Stromal cell of bone marrow (primary cell): ENCODE results near the gene NAMPT.

Experiments
- DNase-seq: peaks from one replicate; pipeline ENCODE4 v3.0.0-alpha.2; 2012; ENCODE audit warnings: low read depth

Gene NAMPT

DNA sequence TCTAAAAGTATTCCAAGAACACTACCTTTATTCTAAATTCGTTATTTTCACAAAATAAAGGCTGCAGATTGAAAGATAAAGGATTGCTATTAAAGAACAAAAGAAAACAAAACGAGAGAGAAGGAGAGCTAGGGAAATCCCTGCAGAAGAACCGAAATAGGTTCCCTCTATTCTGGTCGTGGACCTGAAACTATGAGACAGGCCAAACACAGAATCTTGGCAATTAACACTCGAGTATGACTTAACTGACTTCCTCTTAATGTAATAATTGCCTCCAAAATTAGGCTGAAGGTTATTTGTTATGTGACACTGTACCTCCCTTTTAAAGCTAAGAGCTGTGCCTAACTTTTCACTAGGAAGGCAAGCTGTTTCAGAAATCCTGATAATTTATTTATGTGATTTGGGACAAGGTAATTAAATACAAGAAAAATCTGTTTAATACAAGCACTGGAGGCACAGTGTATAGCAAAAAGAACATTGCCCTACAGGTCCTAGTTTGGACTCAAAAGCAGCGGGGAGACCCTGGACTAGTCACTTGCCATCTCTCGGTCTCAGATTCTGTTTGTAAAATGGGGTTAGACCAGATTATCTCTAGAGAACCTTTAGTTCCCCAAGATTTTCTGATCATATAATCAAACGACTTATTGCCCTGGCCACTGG, 11.6 kb downstream of the NAMPT start:
- no peak for DNase-seq

DNA sequence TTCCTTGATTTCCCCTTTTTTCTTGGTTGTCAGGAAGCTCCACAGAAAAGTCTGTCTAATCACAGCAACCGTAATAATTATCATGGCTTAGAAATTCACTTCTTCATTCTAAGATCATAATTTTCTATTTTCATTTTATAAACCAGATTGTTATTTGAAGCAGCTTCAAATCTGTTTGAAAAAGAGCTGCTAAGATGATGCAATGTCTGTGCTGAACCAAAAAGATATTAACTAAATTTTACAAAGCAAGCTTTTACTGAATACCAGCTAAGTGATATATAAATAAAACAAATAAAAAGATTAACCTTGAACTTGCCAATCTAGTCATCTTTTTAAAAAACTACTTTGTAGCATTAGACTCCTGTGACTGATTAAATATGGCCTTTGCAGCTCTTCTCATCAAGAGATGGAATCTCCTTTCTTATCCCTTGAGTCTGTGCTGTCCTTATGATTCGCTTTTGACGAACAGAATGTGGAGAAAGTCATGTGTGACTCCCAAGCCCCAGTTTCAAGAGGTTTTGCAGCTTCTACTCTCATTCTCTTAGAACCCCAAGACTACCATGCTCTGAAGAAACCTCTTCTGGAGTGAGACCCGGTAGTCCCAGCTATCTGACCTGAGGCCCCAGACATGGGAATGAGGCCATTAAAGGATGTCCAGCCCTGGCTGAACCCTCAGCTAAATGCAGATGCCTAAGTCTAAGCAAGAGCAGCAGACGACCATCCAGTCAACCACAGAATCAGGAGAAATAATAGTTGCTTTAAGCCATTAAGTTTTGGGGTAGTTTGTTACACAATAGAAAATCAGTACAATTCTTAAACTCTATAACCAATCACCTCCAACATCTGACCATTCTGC, 14.4 kb downstream of the NAMPT start:
- DNase-seq, result no peak

DNA sequence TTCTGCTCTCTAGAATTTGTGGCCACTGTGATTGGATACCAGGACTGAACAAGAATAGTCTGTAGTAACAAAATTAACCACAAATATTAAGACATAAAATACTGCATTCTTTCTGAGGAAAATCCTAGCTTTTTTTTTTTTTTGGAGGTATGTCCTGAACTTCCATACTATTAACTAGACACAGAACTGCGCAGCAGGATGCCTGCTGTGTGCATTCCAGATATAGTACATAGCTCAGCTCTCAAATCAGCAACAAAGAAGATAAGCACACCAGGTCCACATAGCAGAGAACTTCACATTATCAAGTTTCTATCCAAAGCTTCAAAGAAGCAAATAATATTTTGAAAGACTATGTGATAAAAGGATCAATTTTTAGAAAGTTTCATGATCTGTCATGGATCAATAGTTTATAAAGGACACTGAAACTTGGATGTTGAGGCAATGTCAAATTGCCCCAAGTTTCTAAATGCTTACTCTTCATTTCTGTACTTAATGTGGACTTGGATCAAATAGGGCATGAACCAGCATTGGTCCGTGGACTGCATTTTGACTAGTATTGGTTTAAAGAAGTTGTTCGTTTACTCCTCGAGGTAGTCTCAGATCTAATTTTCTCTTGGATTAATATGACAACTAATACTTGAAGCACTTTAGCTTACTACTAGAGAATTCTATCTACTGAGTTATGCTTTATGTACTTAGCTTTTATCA, 15.4 kb downstream of the NAMPT start:
- DNase-seq, result no peak

DNA sequence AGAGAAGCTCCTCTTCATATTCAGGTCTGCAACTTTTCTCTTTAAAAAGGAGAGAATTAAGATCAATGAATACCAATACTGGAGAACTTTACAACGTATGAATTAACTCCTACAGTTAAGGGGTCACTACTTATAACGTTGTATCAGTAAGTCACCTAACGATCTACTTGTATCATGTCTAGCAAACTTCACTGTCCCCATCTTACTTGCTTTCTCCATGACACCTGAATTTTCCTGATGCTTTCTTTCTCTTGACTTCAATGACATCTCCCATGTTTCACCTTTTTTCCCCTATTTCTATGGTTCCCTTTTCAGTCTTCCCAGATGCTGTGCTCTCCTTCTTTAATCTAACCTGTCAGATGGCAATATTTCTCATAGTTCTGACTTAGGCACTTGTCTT, 19.6 kb downstream of the NAMPT start:
- DNase-seq, result no peak

DNA sequence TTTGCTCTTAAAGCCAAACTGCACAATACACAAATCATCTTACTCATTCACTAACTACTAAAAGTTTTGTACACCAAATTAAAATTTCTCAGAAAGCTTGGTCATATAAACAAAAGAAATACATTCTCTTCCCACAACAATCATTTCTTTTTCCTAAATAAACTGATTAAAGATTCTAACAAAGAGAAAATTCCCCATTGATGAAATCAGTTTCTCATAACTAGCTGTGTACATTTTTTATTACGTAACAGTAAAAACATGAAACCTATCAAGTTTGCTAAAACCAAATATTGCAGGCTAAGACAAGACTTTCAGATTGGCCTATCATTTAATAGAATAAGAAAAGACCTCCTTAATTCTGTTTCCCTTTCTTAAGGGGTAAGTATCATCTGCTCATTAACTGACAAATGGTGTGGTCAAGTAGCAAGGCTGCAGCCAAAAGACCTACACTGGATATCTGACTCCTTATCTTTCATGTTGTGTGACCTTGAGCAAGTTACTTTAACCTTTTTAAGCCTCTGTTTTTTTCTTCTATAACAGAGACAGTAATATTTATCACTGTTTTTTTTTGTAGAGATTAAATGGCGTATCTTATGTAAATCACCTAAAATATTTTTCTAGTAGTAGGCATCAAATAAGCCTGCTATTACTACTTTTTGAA, 22.4 kb downstream of the NAMPT start:
- no peak for DNase-seq

DNA sequence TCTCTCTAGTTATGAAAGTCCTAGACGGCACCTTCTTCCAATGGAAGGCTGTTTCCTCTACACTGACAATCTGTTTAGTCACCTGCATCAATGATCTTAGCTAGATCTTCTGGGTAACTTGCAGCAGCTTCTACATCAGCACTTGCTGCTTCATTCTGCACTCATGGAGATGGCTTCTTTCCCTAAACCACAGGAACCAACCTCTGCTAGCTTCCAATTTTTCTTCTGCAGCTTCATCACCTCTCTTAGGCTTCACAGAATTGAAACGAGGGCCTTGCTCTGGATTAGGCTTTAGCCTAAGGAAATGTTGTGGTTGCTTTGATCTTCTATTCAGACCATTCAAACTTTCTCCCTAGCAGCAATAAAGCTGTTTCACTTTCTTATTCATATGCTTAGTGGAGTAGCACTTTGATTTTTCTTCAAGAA, 24.6 kb downstream of the NAMPT start:
- DNase-seq, result peak; percentile 34

DNA sequence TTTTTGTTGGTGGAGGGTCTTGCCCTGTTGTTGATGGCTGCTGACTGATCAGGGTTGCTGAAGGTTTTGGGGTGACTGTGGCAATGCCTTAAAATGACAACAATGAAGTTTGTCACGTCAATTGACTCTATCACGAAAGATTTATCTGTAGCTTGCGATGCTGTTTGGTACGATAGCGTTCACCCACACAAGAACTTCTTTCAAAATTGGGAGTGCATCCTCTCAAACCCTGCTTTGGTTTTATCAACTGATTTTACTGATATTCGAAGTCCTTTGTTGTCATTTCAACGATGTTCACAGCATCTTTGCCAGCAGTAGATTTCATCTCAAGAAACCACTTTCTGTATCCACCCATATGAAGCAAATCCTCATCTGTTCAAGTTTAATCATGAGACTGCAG, 26.0 kb downstream of the NAMPT start:
- DNase-seq, result no peak

DNA sequence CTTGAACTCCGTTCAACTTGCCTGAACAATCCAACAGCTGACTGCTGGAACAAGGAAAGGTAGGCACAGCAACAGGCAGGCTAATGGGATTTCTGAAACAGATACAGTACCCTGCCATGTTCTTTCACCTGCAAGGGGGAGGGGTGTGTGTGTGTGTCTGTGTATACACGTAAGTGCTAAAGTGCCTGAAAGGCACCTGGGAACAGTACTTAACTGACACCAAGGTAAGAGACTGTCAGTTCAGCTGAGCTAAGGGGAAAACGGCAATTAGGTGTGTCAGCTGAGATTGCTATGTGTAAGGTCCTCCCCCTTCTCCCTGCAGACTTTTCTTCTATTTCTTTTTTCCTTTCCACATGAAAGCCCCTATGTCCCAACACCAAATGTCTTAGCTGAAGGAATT, 27.0 kb downstream of the NAMPT start:
- no peak for DNase-seq

DNA sequence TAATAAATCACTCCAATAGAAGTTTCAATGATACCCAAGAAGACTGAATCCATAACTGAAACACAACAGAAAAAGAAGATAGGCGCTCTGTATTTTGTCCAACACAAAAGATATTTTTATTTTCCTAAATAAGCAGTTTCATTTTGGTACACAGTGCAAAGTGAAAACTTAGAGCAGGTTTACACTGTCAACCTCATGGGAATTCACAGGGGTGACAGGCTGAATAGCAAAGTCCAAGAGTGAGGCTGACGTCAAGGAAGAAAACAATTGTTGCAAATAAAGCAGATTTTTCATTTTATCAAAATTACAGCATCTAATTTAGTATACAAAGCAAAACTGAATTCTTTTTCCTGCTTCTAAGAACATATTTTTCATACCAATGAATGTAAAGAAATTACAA, 28.6 kb downstream of the NAMPT start:
- DNase-seq, result no peak

DNA sequence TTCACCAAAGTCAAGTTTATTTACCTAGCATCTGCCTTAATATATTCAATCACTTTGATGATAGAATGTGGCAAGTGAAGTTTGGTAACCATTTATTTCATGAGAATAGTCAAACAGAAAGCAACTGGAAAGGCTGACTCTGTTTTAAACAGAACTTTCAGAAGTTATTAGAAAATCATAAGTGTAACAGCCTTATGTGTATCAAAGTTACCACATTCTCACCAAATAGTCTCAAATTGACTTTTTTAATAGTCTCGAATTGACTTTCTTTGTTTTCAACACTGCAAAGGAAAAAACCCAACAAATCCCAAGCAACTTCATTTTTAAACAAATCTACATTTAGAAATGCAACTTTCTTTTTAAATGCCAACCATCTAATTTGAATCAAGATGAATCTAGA, 29.5 kb downstream of the NAMPT start:
- no peak for DNase-seq

DNA sequence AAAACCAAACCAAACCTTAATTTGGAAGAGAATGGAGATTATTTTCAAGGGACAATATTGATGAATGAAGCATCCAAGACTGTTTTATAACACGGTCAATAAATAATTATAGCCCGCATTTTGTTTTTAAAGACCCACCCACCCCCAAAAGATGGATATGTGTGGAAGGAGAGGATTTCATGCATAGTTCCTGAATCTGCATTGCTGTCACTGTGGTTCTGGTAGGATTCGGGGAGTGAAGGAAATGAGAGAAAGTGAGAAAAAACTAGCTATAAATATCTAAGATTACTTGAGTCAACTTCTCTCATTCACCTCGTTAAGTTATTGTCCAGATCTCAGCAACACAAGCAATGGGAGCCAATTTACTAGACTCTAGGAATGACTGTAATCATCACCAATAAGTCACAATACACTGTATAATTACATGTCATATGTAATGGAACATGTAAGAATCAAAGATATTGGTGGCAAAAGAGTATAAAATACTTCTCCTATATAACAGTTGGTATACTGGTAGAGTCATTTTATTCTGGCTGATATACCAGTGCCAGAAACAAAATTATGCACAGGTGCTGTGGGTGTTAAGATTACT, 30.2 kb downstream of the NAMPT start:
- DNase-seq, result no peak

DNA sequence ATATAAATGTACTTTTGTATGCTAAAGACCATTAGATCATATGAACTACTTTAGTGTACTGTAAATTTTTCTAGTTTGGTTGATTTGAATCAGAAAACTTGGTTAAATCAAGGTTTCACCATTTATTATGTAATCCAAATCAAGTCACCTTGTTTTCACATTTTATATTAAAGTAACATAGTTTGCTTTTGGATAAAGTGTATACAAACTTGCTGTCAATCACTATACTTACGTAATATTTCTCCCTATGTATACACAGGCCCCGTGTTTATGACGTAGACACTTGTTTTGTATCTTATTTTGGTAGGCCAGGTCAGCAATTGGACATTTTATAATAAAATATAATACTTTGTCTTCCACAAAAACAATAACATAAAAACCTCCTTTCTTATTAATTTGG, 32.2 kb downstream of the NAMPT start:
- no peak for DNase-seq

DNA sequence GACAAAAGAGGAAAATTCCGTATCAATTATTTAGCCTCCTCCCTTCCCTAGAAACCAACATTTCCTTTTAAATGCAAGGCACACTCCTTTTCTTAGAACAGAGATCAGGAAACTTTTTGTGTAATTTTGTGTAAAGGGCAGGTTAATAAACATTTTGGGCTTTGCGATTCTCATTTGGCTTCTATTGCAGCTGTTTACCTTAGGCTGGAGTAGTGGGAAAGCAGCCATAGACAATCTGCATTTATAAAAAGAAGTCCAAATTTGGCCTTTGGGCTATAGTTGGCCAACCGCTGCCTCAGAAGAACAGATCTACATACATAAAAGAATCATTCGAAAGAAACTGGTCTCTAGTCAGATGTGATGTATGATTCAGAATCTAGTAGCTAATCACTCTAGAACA, 35.3 kb downstream of the NAMPT start:
- no peak for DNase-seq

DNA sequence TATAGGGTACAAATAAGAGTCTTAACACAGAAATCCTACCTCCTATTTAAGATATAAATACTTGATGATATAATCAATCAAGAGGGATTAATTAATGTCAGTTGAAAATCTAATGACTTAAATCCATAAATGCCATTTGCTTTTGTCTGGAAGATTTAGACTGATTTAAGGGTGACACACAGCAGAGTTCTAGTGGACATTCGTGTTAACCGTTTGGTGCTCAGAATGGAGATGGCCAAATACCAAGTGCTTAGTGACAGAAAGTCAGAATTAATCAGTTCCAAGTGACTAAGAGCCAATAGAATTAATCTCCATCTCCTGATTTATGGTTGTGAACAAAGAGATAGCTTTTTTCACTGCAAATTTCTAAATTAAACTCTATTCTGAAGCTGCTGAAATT, 36.2 kb downstream of the NAMPT start:
- no peak for DNase-seq

DNA sequence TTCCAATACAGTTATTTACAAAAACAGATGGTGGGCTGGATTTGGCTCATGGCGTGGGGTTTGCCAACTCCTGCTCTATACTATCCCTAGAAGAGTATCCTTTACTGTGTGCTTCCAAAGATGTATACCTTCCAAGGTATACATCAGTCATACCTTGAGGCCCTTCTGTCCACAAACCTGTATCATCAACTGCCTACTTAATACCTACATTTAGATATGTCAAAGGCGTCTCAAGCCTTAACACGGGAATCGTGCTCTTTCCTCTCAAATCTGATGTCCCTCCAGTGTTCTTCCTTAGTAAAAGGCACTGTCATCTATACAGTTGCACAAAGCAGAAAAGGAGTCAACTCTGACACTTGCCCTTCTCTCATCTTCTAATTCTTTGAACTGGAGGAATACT, 36.9 kb downstream of the NAMPT start:
- DNase-seq, result no peak

DNA sequence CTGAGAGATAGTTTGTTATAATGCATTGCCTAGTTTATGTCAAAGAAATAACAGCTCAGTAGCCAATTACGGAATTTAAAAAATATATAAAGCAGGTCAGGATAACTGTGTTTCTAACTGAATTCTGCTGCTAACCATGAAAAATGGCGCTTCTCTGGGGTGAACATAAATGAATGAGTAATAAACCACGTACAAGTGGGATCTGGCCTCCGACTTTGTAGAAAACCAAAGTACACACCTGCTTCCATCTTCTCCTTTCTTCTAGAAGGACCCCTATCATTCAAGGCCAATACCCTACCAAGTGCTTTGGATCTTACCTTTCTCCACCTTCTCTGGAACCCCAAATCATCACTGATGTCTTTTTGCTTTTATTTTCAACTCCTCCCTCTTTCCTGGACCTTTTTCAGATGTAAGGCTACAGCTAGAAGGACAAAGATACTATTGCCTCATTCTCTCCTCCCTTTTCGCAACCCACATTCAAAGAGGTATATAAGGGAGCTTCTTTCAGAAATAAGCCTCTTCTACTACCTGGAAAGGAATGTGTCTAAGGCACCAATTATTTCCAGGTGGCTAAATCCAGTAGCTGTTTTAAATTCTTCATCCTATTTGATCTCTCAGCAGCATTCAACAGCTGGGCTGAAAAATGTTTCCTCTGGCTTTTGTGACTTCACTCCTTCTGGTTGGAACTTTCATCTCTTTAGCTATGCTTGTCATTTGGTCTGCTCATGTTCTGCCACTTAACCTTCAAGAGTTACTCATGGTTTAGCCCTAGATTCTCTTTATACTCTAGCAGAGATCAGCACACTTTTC, 37.7 kb downstream of the NAMPT start:
- DNase-seq, result no peak

DNA sequence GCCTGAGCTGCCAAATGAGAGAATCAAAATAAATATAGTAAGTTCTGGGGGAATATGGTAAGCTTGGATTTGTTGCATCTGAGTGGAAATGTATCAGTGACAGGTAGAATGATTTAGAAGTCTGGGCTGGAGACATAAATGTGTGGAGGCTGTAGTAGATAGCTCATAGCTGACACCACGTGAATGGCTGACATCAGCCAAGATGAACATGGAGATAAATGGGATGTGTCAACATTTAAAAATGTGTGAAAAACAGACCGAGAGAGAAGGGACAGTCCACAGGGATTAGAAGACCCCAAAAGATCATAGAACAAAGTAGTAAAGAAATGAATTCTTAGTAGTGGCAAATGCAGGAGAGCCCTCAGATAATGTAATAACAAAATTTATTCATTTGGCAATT, 40.9 kb downstream of the NAMPT start:
- DNase-seq, result no peak

DNA sequence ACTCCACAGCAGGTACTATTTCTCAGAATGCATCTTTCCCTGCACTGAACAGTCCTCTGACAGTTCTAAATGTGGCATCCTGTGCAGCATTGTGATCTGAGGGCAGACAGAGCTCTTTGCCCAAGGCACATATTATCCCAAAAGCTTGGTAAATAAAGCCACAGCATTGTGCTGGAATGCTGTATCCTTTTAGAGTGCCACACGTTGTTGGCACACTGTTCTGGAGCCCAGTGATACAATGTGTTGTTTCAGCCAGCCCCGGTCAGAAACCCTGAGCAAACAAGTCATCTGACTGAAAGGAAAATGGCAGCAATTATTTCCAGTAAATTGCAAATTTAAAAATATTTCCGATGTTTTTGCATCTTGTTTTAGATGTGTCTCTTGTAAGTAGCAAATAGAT, 45.4 kb downstream of the NAMPT start:
- DNase-seq, result no peak

DNA sequence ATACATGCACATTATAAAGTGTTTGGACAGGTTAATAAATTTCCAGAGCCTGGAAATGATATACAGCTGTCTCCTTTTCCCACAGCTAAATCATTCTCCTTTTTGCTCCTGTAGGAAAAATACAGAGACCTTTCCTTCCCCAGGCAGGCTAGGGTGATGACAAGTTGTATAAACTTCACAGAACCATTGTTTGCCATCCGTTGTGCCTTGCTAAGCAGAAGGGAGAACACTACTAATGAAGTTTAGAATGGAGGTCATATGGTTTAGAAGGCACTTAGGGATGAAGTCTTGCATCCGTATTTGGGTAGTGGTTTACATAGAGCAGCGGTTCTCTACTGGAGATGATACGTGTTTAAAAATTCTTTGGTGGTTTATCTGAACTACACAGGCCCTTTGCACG, 46.0 kb downstream of the NAMPT start:
- DNase-seq, result no peak

DNA sequence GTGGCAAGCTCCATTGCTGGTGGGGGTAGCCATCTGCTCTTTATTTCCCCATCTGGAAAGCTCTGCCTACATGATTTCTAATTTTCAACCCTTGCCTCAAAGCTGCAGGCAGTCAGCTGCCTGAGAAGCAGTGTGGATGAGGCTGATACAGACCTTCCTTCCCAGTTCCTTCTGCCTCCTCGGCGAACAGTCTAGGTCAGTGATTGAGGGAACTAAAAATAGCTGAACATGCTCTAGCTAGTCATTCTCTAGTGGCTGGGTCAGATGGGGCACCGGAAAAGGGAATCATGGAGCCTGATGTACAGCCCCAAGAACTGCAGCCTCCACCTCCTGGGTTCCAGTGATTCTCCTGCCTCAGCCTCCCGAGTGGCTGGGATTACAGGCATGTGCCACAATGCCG, 48.7 kb downstream of the NAMPT start:
- no peak for DNase-seq

DNA sequence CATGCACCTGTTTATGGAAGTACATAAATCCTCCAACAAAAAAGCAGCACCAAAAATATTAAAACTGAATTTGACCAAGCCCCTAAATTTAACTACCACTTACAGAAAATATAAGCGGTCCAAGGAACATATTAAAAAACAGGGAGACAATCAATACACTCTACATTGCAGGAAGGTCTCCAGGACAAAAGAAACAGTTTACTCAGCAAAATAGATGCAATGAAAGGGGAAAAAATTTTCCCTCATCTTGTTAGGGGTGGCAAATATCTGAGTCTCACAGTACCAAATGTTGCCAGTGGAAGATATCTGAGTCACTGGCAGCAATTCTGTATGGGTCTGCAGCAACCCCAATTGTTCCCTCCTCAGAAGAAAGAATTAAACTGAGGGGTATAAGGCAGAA, 50.4 kb downstream of the NAMPT start:
- no peak for DNase-seq
